Suprapubic skin (tissue), 4 donors: Measurements from ENCODE around the gene CENPX.

Experiments used
- EP300 ChIP-seq: sonication (generic); formaldehyde crosslinking; IDR thresholded peaks from one replicate; pipeline ENCODE4 v1.6.1; 2017; ENCODE audit warnings: antibody characterized with exemption
- POLR2A ChIP-seq, 2 donors: fragments of 450-650 bp; IDR thresholded peaks; one replicate each; pipeline ENCODE4 v1.6.1; 2017; ENCODE audit warnings: antibody characterized with exemption in 2 of 2, mild to moderate bottlenecking in 2 of 2, moderate library complexity in 2 of 2
- POLR2AphosphoS5 ChIP-seq, 3 donors: sonication (generic); formaldehyde crosslinking; IDR thresholded peaks; one replicate each; pipeline ENCODE4 v1.6.1; 2017; ENCODE audit warnings: antibody characterized with exemption in 3 of 3
- TF ChIP-seq, protein P1 (sequence below), 2 donors: fragments of 200-600 bp in 1 of 2; fragments of 450-650 bp in 1 of 2; sonication (generic) in 1 of 2; IDR thresholded peaks; one replicate each; pipeline ENCODE4 v1.5.1; 2016 to 2019; ENCODE audit warnings: antibody characterized with exemption in 2 of 2, mild to moderate bottlenecking in 1 of 2, moderate library complexity in 1 of 2

DNA sequence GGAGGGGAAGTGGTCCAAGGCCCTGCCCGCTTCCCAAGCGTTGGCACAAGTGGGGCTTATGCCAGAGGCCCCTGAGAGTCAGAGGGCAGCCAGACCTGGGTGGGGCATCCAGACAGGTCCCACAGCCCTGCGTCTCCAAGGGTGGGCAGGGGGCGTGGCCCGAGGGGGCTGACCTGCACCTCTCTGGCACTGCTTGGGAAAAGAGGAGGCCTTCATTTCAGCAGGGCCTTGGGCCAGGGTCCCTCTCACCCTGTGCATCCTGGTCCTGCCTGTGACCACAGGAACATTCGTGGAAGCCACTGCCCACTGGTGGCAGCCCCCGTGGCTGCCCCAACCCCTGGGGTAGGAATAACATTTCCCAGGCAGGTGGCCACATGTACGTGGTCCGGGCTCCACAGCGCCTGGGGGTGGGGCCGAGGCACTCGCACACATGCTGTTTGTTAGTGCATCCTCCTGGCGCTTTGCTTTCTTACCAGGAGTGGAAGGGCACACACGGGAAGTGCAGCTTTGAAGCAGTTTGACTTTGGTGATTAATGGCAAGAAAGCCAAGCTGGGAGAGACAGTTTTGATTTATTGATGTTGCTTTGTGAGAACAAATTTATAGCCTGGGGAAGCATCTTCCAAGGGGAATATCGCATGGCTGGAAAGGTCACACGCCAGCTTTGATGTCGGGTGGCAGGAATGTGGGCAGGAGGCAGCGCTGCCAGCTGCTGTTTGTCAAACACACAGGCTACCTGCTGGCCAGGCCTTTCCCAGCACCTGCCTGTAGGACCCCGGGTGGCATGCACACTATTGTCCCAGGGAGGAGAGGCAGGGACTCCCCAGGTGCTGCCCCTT, 4.3 kb downstream of the CENPX start:
- TF ChIP-seq POLR2A (IDR thresholded peaks at IDR 0.05), result no peak
- no peak for TF ChIP-seq EP300
- TF ChIP-seq, protein P1, sequence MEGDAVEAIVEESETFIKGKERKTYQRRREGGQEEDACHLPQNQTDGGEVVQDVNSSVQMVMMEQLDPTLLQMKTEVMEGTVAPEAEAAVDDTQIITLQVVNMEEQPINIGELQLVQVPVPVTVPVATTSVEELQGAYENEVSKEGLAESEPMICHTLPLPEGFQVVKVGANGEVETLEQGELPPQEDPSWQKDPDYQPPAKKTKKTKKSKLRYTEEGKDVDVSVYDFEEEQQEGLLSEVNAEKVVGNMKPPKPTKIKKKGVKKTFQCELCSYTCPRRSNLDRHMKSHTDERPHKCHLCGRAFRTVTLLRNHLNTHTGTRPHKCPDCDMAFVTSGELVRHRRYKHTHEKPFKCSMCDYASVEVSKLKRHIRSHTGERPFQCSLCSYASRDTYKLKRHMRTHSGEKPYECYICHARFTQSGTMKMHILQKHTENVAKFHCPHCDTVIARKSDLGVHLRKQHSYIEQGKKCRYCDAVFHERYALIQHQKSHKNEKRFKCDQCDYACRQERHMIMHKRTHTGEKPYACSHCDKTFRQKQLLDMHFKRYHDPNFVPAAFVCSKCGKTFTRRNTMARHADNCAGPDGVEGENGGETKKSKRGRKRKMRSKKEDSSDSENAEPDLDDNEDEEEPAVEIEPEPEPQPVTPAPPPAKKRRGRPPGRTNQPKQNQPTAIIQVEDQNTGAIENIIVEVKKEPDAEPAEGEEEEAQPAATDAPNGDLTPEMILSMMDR (IDR thresholded peaks at IDR 0.05), result no peak
- no peak for TF ChIP-seq POLR2AphosphoS5 (IDR thresholded peaks at IDR 0.05)
